NT2/D1 (cell line): ENCODE results near the gene CCDC85C.

Experiments
- SUZ12 ChIP-seq: IDR thresholded peaks from 2 replicates; pipeline ENCODE4 v1.6.1; 2011; ENCODE audit not compliant: insufficient read length, insufficient read depth; ENCODE audit errors: extremely low read depth
- YY1 ChIP-seq: IDR thresholded peaks from 2 replicates; pipeline ENCODE4 v1.6.1; 2011; ENCODE audit not compliant: insufficient read length, insufficient read depth
- ZNF274 ChIP-seq: IDR thresholded peaks from 2 replicates; pipeline ENCODE4 v1.6.1; 2011; ENCODE audit warnings: mild to moderate bottlenecking, low read depth, low read length

DNA sequence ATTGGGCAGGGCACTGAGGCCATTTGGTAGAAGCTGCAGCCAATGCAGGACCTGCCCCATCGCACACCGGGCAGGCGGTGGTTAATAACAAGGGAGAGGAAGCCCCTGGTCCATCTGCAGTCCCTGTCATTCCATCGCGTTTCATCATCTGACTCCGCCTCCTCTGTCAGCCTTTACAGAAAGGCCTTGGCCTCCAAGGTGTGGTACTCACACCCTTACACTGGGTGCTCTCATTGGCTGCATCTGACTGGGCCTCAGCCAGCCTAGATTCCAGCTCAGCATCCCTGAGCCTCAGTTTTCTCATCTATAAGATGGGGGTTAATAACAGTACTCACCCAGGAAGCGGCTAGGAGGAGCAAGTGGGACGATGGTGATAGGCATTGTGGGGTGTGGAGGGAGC lies 26.2 kb upstream of the CCDC85C start:
- no peak for TF ChIP-seq ZNF274
- no peak for TF ChIP-seq SUZ12
- TF ChIP-seq YY1 = no peak
